A375 (cell line): ENCODE measurements around the gene DIO2. TPM values are rescaled to one million over a fixed set of nuclear protein-coding genes. Genes with fewer than 3 reads are reported as not detected.

Experiments used
- total RNA-seq: library from RNA; depleted of rRNA; stranded (reverse); fragments of >200 nt; shearing (Covaris generic); gene quantifications from 2 replicates; pipeline ENCODE4 v1.2.3, GENCODE V29; 2014; rRNA removed

The DIO2 gene
- 0.05 and 0.34 TPM in 2 replicates for total RNA-seq

DNA sequence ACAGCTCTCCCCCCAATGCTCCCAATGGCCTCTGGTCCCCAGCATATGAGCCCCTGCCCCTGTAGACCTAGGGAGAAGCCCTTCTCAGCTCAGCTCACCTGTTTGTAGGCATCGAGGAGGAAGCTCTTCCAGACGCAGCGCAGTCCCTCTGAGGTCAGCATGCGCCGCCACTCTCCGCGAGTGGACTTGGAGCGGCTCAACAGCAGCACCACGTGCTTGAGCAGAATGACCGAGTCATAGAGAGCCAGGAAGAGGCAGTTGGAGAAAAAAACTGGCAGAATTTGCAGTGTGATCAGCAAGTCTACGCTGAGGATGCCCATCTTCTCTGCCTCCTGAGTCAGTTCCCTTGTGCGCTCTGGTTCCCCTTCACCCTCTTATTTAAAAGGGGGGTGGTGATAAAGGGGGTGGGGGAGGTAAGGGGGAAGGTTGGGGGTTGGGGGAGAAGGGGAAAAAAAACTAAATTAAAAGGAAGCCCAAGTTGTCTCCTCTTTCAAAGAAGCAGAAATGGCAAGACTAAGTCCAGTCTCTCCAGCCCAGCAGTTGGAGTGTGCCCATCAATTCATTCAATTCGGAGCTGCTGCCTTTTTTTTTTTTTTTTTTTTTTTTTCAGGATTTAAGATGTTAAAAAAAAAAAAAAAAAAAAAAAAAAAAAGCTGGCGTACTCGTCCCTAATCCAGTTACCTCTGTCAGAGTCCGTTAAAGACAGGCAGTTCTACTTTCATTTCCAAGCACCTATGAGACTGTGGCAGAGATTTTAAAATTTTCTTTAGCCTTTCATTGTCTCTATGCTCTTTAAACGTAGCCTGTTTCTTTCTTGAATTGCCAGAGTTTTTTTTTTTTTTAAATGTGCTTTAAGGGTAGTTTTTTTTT lies at the start of gene DIO2:
TSS of gene DIO2 (minus strand) at position 352 of the 870 bp plus-strand sequence. CDS start at position 320, 32 bp downstream.

